Measurements from ENCODE around the gene PIGN. TPM values are rescaled to one million over a fixed set of nuclear protein-coding genes. Genes with fewer than 3 reads are reported as not detected.

PIGN gene
- total RNA-seq, 1 experiment from 2014 or later, result 30.9 TPM

- no CpG with 5 or more reads among the region's 1 CpG for WGBS (ENCODE audit: extremely low coverage, insufficient read length, low lambda C conversion rate)
- no peak overlapping the region for H4K8ac ChIP-seq (replicated peaks; ENCODE audit: insufficient read length, low read depth, low read length)
Observed at GRCh38 chr18:62214790-62215189, 27.9 kb upstream of the PIGN start.

More at GRCh38 chr18:62214790-62215189, 27.9 kb upstream of the PIGN start:
- no peak overlapping the region for H3K23ac ChIP-seq (ENCODE audit: insufficient read length, low read depth, low read length)
- no peak overlapping the region for H3K27ac ChIP-seq (ENCODE audit: insufficient read length, low read depth, low read length)
- peaks cover 2 to 22% (median 16%) of the 10 kb centered on the region in 3 experiments; a peak in 5 of 7 replicates for H3K36me3 Mint-ChIP-seq (ENCODE audit: insufficient read depth in 1 of 3, low read depth in 3 of 3)
- H3K4me3 Mint-ChIP-seq, result no peak overlapping the region
- no peak overlapping the region for H3K4me2 ChIP-seq (ENCODE audit: insufficient read depth, insufficient read length, low read length)
- H4K5ac ChIP-seq (ENCODE audit: insufficient read length, low read depth, low read length), result no peak overlapping the region
- H2BK20ac ChIP-seq (ENCODE audit: low read depth, low read length, poor library complexity, severe bottlenecking), result no peak overlapping the region
- no peaks in the 10 kb centered on the region for H3K23me2 ChIP-seq (ENCODE audit: insufficient read length, low read depth, low read length, poor library complexity, severe bottlenecking)
- no peak overlapping the region for H2AFZ ChIP-seq (ENCODE audit: low read length)
- no peak overlapping the region for H2BK15ac ChIP-seq (ENCODE audit: low read depth, low read length)
- H3K27ac Mint-ChIP-seq, result no peak overlapping the region
- no peak for TF ChIP-seq CTCF (conservative IDR thresholded peaks at IDR 0.05)
- H3T11ph ChIP-seq (ENCODE audit: low read length), result no peak overlapping the region
- no peaks in the 10 kb centered on the region for H3K79me1 ChIP-seq (ENCODE audit: insufficient read depth, low read depth, low read length, poor library complexity, severe bottlenecking)
- H3K27me3 Mint-ChIP-seq (ENCODE audit: low read depth), result no peaks in the 10 kb centered on the region
- no peak overlapping the region for H2BK5ac ChIP-seq (ENCODE audit: insufficient read length, low read length)
- no peaks in the 10 kb centered on the region for H3K4me1 ChIP-seq (ENCODE audit: insufficient read depth, low read length)
- no peak overlapping the region for H2BK12ac ChIP-seq (ENCODE audit: insufficient read length, low read depth, low read length)
- no peak overlapping the region for H2AK5ac ChIP-seq (ENCODE audit: insufficient read length, low read length)
- no peaks in the 10 kb centered on the region for H3K27me3 ChIP-seq (ENCODE audit: insufficient read depth, low read length)
- H3K9me3 Mint-ChIP-seq, result 0 out of 5 replicates have a peak, but pooled peaks cover 0 to 2% of the 10 kb centered on the region in 2 experiments
- H3K79me2 ChIP-seq (ENCODE audit: insufficient read depth, low read length), result no peaks in the 10 kb centered on the region
- H3K14ac ChIP-seq (ENCODE audit: insufficient read depth, low read length), result no peak overlapping the region
- H3K4ac ChIP-seq (ENCODE audit: low read depth, low read length), result no peak overlapping the region
- H3K18ac ChIP-seq (ENCODE audit: insufficient read length, low read depth, low read length), result no peak overlapping the region
- H3K9ac ChIP-seq (ENCODE audit: extremely low read depth, insufficient read length, low read length), result no peak overlapping the region
- DNase-seq, result no peak
- H3K4me1 Mint-ChIP-seq, result peaks cover 0 to 3% of the 10 kb centered on the region in 2 experiments; a peak in 1 of 4 replicates
- no peaks in the 10 kb centered on the region for H3K9me3 ChIP-seq (ENCODE audit: control insufficient read depth, low read depth, low read length)
- H2BK120ac ChIP-seq (ENCODE audit: low read depth, low read length, poor library complexity, severe bottlenecking), result no peak overlapping the region
- no peaks in the 10 kb centered on the region for H4K20me1 ChIP-seq (ENCODE audit: control insufficient read depth, insufficient read depth, insufficient read length)
- H4K91ac ChIP-seq (ENCODE audit: insufficient read length, low read depth, low read length), result no peak overlapping the region
- no peak overlapping the region for H3K56ac ChIP-seq (ENCODE audit: insufficient read length, low read depth, low read length)

Data from H9 (cell line).